ENCODE measurements around the gene CGREF1.

GRCh38 chr2:27139310-27139709 lies 20.4 kb upstream of the CGREF1 start, which contains the start of gene PRR30:
- TF ChIP-seq EGR1 (IDR thresholded peaks at IDR 0.05; ENCODE audit: low read depth), result no peak
- TF ChIP-seq CTCF (IDR thresholded peaks at IDR 0.05 in 2 of 3, conservative IDR thresholded peaks at IDR 0.05 in 1 of 3; ENCODE audit: borderline replicate concordance in 1 of 3, insufficient read depth in 1 of 3, low read depth in 2 of 3, low read length in 2 of 3), result no peak
- no peak for TF ChIP-seq REST (IDR thresholded peaks at IDR 0.05; ENCODE audit: low read depth)
- TF ChIP-seq SIN3A (IDR thresholded peaks at IDR 0.05; ENCODE audit: low read depth), result no peak
- TF ChIP-seq POLR2AphosphoS5 (IDR thresholded peaks at IDR 0.05; ENCODE audit: low read depth, low read length), result no peak
- TF ChIP-seq EZH2 (IDR thresholded peaks at IDR 0.05), result no peak
- no peak for TF ChIP-seq POLR2A (IDR thresholded peaks at IDR 0.05; ENCODE audit: borderline replicate concordance, extremely low read depth, insufficient read depth, insufficient read length)
- no peak for TF ChIP-seq JUND (IDR thresholded peaks at IDR 0.05)
- no peak for TF ChIP-seq ZNF274 (IDR thresholded peaks at IDR 0.05; ENCODE audit: low read depth, low read length)
- TF ChIP-seq CEBPB (IDR thresholded peaks at IDR 0.05; ENCODE audit: low read depth), result no peak

Data from HCT116 (cell line).